Subcutaneous abdominal adipose tissue (tissue), 5 donors: ENCODE data around the gene CCNI.
"Not testable (repeated sequence)": the region's sequence is repeated elsewhere in the genome, so short reads cannot be mapped to it uniquely, and the experiment has no call there.

Source experiments
- H3K27ac ChIP-seq: one replicate; pipeline ENCODE4 v1.7.0; 2013; ENCODE audit warnings: low read depth, mild to moderate bottlenecking, inconsistent platforms, low read length, moderate library complexity
- H3K27me3 ChIP-seq, 5 donors: one replicate each; pipeline ENCODE4 v1.7.0; 2013; ENCODE audit warnings: low read length in 5 of 5, inconsistent platforms in 1 of 5; ENCODE audit not compliant: control insufficient read depth in 5 of 5, insufficient read depth in 4 of 5
- H3K36me3 ChIP-seq, 5 donors: one replicate each; pipeline ENCODE4 v1.7.0; 2013; ENCODE audit warnings: low read length in 5 of 5; ENCODE audit not compliant: control insufficient read depth in 5 of 5, insufficient read depth in 5 of 5
- H3K4me1 ChIP-seq, 5 donors: one replicate each; pipeline ENCODE4 v1.7.0; 2013; ENCODE audit warnings: low read length in 5 of 5, mild to moderate bottlenecking in 3 of 5, moderate library complexity in 1 of 5; ENCODE audit not compliant: control insufficient read depth in 5 of 5, insufficient read depth in 5 of 5
- H3K4me3 ChIP-seq, 5 donors: one replicate each; pipeline ENCODE4 v1.7.0; 2013; ENCODE audit warnings: low read length in 5 of 5, low read depth in 1 of 5
- H3K9ac ChIP-seq, 5 donors: one replicate each; pipeline ENCODE4 v1.7.0; 2013; ENCODE audit warnings: low read length in 5 of 5, mild to moderate bottlenecking in 4 of 5, moderate library complexity in 3 of 5
- H3K9me3 ChIP-seq, 5 donors: one replicate each; pipeline ENCODE4 v1.7.0; 2013; ENCODE audit warnings: low read length in 5 of 5; ENCODE audit not compliant: control insufficient read depth in 5 of 5
- donor health status: healthy.
- donor health status: healthy.
- donor health status: healthy.
- donor health status: healthy.
- donor health status: healthy.

Gene CCNI

GRCh38 chr4:77073106-77073809, 2.5 kb downstream of the CCNI start:
- H3K9me3 ChIP-seq, result no peaks in the 10 kb centered on the region
- H3K4me1 ChIP-seq, result peaks cover 2 to 40% (median 38%) of the 10 kb centered on the region in 5 donors
- H3K9ac ChIP-seq, result peak overlapping the region in 2 of 5 donors; percentile 29 to 45
- H3K36me3 ChIP-seq, result no peaks in the 10 kb centered on the region
- peak overlapping the region; percentile 76 for H3K27ac ChIP-seq
- H3K27me3 ChIP-seq, result no peaks in the 10 kb centered on the region
- peak overlapping the region in 4 of 5 donors; percentile 56 to 97 (median 91) for H3K4me3 ChIP-seq

DNA sequence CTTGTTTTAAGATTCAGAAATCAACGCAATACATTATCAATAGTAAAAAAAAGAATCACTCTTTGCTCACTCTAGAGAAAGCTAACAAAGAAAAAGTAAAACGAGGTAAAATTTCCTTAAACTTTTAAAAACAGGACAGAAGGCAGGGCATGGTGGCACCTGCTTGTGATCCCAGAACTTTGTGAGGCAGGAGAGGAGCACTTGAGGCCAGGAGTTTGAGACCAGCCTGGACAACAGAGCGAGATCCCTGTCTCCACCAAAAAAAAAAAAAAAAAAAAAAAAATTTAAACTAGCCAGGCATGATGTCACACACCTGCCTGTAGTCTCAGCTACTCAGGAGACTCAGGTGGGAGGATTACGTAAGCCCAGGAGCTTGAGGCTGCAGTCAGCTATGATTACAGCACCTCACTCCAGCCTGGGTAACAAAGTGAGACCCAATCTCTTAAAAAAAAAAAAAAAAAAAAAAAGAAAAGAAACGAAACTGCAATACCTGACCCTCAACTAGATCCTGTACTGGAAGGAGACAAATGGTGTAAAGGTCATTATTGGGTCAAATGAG, 3.5 kb downstream of the CCNI start:
- peak overlapping the region; percentile 7 for H3K27ac ChIP-seq

DNA sequence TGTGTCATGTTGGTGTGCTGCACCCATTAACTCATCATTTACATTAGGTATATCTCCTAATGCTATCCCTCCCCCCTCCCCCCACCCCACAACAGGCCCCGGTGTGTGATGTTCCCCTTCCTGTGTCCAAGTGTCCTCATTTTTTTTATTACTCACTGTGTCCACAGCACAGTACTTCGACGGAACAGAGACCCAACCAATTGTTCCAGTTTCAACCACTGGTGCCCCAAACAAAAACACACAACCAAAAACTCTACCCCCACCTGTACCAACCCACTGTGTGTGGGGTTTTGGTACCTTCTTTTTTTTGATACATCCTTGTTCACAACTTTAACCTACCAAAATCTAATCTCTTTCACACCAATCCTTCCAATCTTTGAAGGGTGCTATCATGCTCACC, 6.3 kb downstream of the CCNI start:
- not testable (repeated sequence) for H3K27me3 ChIP-seq, H3K9me3 ChIP-seq, H3K27ac ChIP-seq, H3K4me3 ChIP-seq, H3K9ac ChIP-seq
- peaks cover 2 to 37% (median 30%) of the 10 kb centered on the region in 5 donors for H3K4me1 ChIP-seq
- peaks cover 9 to 22% (median 13%) of the 10 kb centered on the region in 5 donors for H3K36me3 ChIP-seq

More for the DNA sequence above, 3.5 kb downstream of the CCNI start:
- Histone ChIP-seq H3K4me3 (no peak overlapping the region), H3K27me3 (no peaks in the 10 kb centered on the region), H3K4me1 (peaks cover 2 to 45% (median 38%) of the 10 kb centered on the region in 5 donors), H3K36me3 (peaks cover 0 to 1% (median 0%) of the 10 kb centered on the region in 5 donors), H3K9ac (no peak overlapping the region), H3K9me3 (no peaks in the 10 kb centered on the region)

DNA sequence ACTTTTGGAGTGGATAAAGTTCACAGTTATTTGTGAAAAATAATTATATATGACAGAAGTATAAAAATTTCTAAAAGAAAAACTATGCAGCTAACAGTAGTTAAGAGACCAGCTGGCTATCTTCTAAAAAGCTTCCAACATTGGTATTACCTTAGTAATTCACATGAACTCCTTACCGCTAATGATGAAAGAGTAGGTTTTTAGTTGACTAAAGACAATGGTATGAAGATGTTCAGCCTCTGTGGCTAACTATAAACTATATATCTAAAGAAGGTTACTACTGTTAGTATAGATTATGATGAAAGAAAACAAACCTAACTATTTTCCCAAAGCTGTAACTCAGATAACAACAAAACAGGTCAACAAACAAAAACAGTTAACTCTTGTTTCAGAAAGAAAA, 10.4 kb downstream of the CCNI start:
- Histone ChIP-seq H3K27me3 (no peaks in the 10 kb centered on the region), H3K9ac (no peak overlapping the region), H3K9me3 (no peaks in the 10 kb centered on the region), H3K4me1 (peaks cover 0 to 9% (median 0%) of the 10 kb centered on the region in 5 donors), H3K36me3 (peaks cover 16 to 53% (median 29%) of the 10 kb centered on the region in 5 donors), H3K4me3 (no peak overlapping the region), H3K27ac (no peak overlapping the region)

DNA sequence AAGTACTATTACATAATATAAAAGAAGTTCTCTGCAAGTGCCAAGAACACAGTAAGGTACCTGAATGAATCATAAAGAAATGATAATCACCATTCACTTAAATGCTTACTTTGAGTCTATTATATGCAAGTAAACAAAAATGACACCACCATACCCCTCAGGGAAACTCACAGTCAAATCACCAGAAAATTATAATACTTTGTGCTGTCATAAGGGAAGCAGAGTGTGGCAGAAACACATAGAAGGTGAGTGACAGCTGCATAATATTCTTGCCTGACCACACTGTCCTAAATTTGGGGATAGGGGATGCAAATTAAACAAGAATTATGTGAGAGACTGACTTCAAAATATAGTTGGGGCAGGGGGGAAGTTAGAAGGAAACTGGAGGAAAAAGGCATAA, 12.9 kb downstream of the CCNI start:
- no peak overlapping the region for H3K9ac ChIP-seq
- no peaks in the 10 kb centered on the region for H3K27me3 ChIP-seq
- H3K36me3 ChIP-seq, result peaks cover 19 to 62% (median 35%) of the 10 kb centered on the region in 5 donors
- H3K9me3 ChIP-seq, result no peaks in the 10 kb centered on the region
- H3K4me1 ChIP-seq, result peaks cover 0 to 12% (median 3%) of the 10 kb centered on the region in 5 donors
- H3K27ac ChIP-seq, result no peak overlapping the region
- no peak overlapping the region for H3K4me3 ChIP-seq

GRCh38 chr4:77052352-77052751, 23.4 kb downstream of the CCNI start:
- no peaks in the 10 kb centered on the region for H3K9me3 ChIP-seq
- H3K4me1 ChIP-seq, result peaks cover 0 to 17% (median 7%) of the 10 kb centered on the region in 5 donors
- H3K36me3 ChIP-seq, result peaks cover 18 to 59% (median 43%) of the 10 kb centered on the region in 5 donors
- H3K9ac ChIP-seq, result no peak overlapping the region
- H3K27me3 ChIP-seq, result no peaks in the 10 kb centered on the region
- no peak overlapping the region for H3K4me3 ChIP-seq
- H3K27ac ChIP-seq, result peak overlapping the region; percentile 43

DNA sequence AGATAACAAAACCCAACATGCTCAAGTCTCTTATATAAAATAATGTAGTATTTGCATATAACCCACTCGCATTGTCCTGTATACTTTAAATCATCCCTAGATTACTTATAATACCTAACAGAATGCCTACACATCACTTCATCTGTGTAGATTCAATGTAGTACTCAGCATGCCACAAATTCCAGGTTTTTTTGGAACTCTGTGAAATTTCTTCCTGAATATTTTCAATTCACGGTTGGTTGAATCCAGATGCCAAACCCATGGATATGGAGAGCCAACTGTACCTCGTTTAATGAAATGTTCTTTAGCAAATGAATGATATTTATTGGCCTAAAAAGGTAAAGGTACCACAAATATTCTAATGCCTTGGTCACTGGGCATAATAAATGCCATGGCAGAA, 24.8 kb downstream of the CCNI start:
- Histone ChIP-seq H3K9me3 (no peaks in the 10 kb centered on the region), H3K27me3 (no peaks in the 10 kb centered on the region), H3K36me3 (peaks cover 24 to 65% (median 43%) of the 10 kb centered on the region in 5 donors), H3K4me3 (no peak overlapping the region), H3K27ac (no peak overlapping the region), H3K9ac (no peak overlapping the region), H3K4me1 (peaks cover 0 to 10% (median 3%) of the 10 kb centered on the region in 5 donors)

DNA sequence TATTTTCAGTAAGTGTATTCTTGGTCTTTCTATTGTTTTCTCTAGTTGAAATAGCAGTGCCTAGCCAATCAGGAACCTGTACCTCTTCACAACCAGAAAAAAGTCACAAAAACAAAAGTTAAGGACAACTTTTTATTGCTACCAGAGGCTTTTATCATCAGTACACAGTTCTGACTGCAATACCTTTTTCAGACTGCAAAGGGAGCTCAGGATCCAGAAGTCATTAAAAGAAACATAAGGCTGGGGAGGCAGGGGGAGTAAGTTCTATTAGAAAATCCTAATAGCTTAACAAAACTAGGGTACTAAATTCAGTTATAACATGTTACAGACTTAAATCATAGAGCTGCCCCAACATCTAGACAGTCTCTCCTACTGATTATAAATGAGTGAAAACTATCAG, 28.8 kb downstream of the CCNI start:
- H3K9ac ChIP-seq, result no peak overlapping the region
- no peaks in the 10 kb centered on the region for H3K9me3 ChIP-seq
- peaks cover 16 to 50% (median 39%) of the 10 kb centered on the region in 5 donors for H3K36me3 ChIP-seq
- H3K4me1 ChIP-seq, result peaks cover 0 to 17% (median 9%) of the 10 kb centered on the region in 5 donors
- H3K27ac ChIP-seq, result peak overlapping the region; percentile 10
- H3K4me3 ChIP-seq, result no peak overlapping the region
- no peaks in the 10 kb centered on the region for H3K27me3 ChIP-seq

DNA sequence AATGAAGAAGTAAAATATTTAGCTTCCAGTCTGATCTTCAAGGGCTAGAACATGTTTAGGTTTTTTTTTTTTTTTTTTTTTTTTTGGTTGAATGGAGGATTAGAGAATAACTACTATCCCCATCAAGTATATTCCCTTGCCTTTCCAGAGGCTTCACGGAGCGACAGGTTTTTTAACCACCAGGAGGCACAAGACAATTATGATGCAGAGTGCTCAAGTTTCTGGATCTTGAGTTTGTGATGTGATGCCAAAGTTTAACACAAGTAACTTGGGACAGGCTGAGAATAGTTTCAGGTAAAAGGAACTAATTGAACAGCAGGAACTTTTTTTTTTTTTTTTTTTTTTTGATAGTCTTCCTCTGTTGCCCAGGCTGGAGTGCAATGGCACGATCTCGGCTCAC, 30.3 kb downstream of the CCNI start:
- H3K4me1 ChIP-seq, result peaks cover 0 to 19% (median 9%) of the 10 kb centered on the region in 5 donors
- no peak overlapping the region for H3K9ac ChIP-seq
- H3K36me3 ChIP-seq, result peaks cover 15 to 42% (median 32%) of the 10 kb centered on the region in 5 donors
- no peaks in the 10 kb centered on the region for H3K27me3 ChIP-seq
- no peak overlapping the region for H3K4me3 ChIP-seq
- H3K27ac ChIP-seq, result no peak overlapping the region
- no peaks in the 10 kb centered on the region for H3K9me3 ChIP-seq

GRCh38 chr4:77044461-77045150, 31.2 kb downstream of the CCNI start:
- Histone ChIP-seq H3K27ac (peak overlapping the region; percentile 45), H3K9me3 (no peaks in the 10 kb centered on the region), H3K4me3 (no peak overlapping the region), H3K36me3 (peaks cover 15 to 35% (median 30%) of the 10 kb centered on the region in 5 donors), H3K9ac (peak overlapping the region in 1 of 5 donors; percentile 6), H3K27me3 (no peaks in the 10 kb centered on the region), H3K4me1 (peaks cover 0 to 19% (median 9%) of the 10 kb centered on the region in 5 donors)
